ENCODE data around the gene STRN4. TPM values are rescaled to one million over a fixed set of nuclear protein-coding genes. Genes with fewer than 3 reads are reported as not detected.

The STRN4 gene
- total and polyA plus RNA-seq, 9 of the 15 experiments (the other 6 are each of a cell fraction or from before 2014, with no cell fraction given): 0.62 to 83.7 (median 36.9) TPM

DNA sequence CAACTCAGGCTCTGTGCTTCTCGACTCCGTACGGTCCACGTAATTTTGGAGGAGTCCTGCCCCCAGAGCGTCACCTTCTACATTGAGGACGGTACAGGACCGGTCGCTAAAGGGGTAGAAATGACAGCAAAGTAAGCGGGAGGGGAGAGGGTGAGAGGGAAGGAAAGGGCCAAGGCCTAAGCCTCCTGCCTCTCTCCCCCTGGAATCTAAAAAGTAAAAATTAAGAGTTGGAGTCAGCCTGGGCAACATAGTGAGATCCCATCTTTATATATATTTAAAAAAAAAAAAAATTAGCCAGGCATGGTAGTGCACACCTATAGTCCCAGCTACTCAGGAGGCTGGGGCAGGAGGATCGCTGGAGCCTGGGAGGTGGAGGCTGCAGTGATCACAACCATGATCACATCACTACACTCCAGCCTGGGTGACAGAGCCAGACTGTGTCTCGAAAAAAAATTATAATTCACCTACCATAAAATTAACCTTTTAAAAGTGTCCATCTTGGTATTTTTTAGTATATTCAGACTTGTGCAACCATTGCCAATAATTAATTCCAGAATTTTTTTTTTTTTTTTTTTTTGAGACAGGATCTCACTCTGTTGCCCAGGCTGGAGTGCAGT lies 29.5 kb upstream of the STRN4 start:
- ChIA-PET POLR2A (interaction anchor here (0.6 to 3.7 kb wide), 7 partner anchors 8 to 148 kb away, joined by 3 to 17 read pairs (median 6); partner anchors contain the start of gene SLC1A5), CTCF (ENCODE audit: low intra/inter-chr PET ratio) (no interaction called here)
- in situ Hi-C loops (cut with MboI): no loop called here
- peak; percentile 7; the same call in 1 of the 2 replicates for TF ChIP-seq POLR2G (IDR thresholded peaks at IDR 0.05; ENCODE audit: low read depth, low read length)
- TF ChIP-seq ZNF217 (CRISPR knock-in tag; IDR thresholded peaks at IDR 0.05): no peak
- TF ChIP-seq ZNF121 (CRISPR knock-in tag; conservative IDR thresholded peaks at IDR 0.05): peak; percentile 50; the same call in 1 of the 2 replicates
- TF ChIP-seq MAFG (tag; conservative IDR thresholded peaks at IDR 0.05): peak; percentile 34; the same call in 1 of the 2 replicates
- TF ChIP-seq RBM25 (IDR thresholded peaks at IDR 0.05; ENCODE audit: low read depth, low read length, severe bottlenecking): peak; percentile 50
- FAIRE-seq (no peak), DNase-seq (ENCODE audit: extremely low read depth in 1 of 4, low spot score in 3 of 4) (no peak), ATAC-seq (no peak)
- H3K36me3 ChIP-seq (ENCODE audit: control insufficient read depth, insufficient read depth, low read length): peaks cover 59% of the 10 kb centered on the region
- no TSS peak for BruUV-seq (replicated peaks)
- H2AFZ ChIP-seq (ENCODE audit: low read depth, low read length): no peak overlapping the region
- H3K4me2 ChIP-seq (ENCODE audit: insufficient read depth, low read length): no peak overlapping the region
- peaks cover 0 to 16% of the 10 kb centered on the region in 2 experiments; a peak in 3 of 5 replicates for H3K4me1 ChIP-seq (replicated peaks in 1 of 2; ENCODE audit: control insufficient read depth in 2 of 2, insufficient read depth in 2 of 2, low read length in 2 of 2)
- no peaks in the 10 kb centered on the region for H3K27me3 ChIP-seq (ENCODE audit: control insufficient read depth in 2 of 2, insufficient read depth in 2 of 2, low read length in 2 of 2)
- no peak overlapping the region for H3K9ac ChIP-seq (ENCODE audit: insufficient read depth in 1 of 2, low read depth in 2 of 2, low read length in 2 of 2)
- no peak overlapping the region for H3K27ac ChIP-seq (ENCODE audit: extremely low read depth, low read depth, low read length)
- peaks cover 11% of the 10 kb centered on the region; the same call in 2 of the 3 replicates for H3K79me2 ChIP-seq (ENCODE audit: control insufficient read depth, insufficient read depth, low read length)
- H3K4me3 ChIP-seq: no peak overlapping the region
- 79% methylated on average over 8 of the region's 11 CpGs for WGBS (ENCODE audit: insufficient coverage, low coverage, missing lambda C conversion rate)
- H3K9me3 ChIP-seq (replicated peaks; ENCODE audit: control insufficient read depth, insufficient read depth, low read depth, low read length): no peaks in the 10 kb centered on the region
- H4K20me1 ChIP-seq (replicated peaks; ENCODE audit: control insufficient read depth, insufficient read depth, low read length): peaks cover 27% of the 10 kb centered on the region
- intact Hi-C loops (cut with micrococcal nuclease): no loop called here
- H3K9me1 ChIP-seq (ENCODE audit: control insufficient read depth, insufficient read depth, low read length): no peaks in the 10 kb centered on the region

DNA sequence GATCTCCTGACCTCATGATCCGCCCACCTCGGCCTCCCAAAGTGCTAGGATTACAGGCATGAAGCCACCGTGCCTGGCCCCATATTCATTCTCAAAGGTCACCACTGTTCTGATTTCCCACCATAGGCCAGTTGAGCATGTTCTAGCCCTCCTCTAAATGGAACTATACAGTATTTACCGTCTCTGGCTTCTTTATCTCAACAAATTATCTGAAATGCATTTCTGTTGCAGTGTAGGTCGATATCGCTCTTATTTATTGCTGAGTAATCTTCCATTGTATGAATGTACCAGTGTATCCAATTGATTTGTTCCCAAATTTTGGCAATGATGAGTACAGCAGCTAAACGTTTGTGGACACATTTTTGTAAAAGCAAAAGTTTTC lies 26.8 kb upstream of the STRN4 start:
- intact Hi-C loops (cut with micrococcal nuclease): no loop called here
- no peak for TF ChIP-seq STAT5A (IDR thresholded peaks at IDR 0.05; ENCODE audit: borderline replicate concordance, low read length)
- no peak for TF ChIP-seq MEF2A (IDR thresholded peaks at IDR 0.05; ENCODE audit: control insufficient read depth, low read depth, low read length)
- TF ChIP-seq KAT8 (IDR thresholded peaks at IDR 0.05; ENCODE audit: low read depth): no peak
- TF ChIP-seq, protein P1, sequence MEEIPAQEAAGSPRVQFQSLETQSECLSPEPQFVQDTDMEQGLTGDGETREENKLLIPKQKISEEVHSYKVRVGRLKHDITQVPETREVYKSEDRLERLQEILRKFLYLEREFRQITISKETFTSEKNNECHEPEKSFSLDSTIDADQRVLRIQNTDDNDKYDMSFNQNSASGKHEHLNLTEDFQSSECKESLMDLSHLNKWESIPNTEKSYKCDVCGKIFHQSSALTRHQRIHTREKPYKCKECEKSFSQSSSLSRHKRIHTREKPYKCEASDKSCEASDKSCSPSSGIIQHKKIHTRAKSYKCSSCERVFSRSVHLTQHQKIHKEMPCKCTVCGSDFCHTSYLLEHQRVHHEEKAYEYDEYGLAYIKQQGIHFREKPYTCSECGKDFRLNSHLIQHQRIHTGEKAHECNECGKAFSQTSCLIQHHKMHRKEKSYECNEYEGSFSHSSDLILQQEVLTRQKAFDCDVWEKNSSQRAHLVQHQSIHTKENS (CRISPR knock-in tag; IDR thresholded peaks at IDR 0.05): peak; percentile 65; the same call in 1 of the 2 replicates
- 0 out of 2 replicates have a peak, but pooled peaks have one; percentile 32 for TF ChIP-seq RHOXF2B (CRISPR knock-in tag; conservative IDR thresholded peaks at IDR 0.05)
- TF ChIP-seq SIRT6 (IDR thresholded peaks at IDR 0.05; ENCODE audit: low read depth, low read length): no peak
- TF ChIP-seq RB1 (IDR thresholded peaks at IDR 0.05; ENCODE audit: low read depth): no peak
- no peak for TF ChIP-seq XRCC3 (IDR thresholded peaks at IDR 0.05)
- no peak for TF ChIP-seq THRAP3 (IDR thresholded peaks at IDR 0.05; ENCODE audit: borderline replicate concordance)
- 0 out of 2 replicates have a peak, but pooled peaks have one; percentile 34 for TF ChIP-seq ZNF436 (CRISPR knock-in tag; IDR thresholded peaks at IDR 0.05)
- TF ChIP-seq RBM17 (IDR thresholded peaks at IDR 0.05; ENCODE audit: borderline replicate concordance, low read depth, low read length): no peak

More for the DNA sequence above, 26.8 kb upstream of the STRN4 start:
- Histone ChIP-seq H3K36me3 (ENCODE audit: control insufficient read depth, insufficient read depth, low read length) (peaks cover 34% of the 10 kb centered on the region), H4K20me1 (replicated peaks; ENCODE audit: control insufficient read depth, insufficient read depth, low read length) (peaks cover 21% of the 10 kb centered on the region), H3K27ac (ENCODE audit: extremely low read depth, low read depth, low read length) (no peak overlapping the region), H3K9me3 (replicated peaks; ENCODE audit: control insufficient read depth, insufficient read depth, low read depth, low read length) (no peaks in the 10 kb centered on the region), H3K4me3 (no peak overlapping the region), H3K9me1 (ENCODE audit: control insufficient read depth, insufficient read depth, low read length) (no peaks in the 10 kb centered on the region), H3K27me3 (ENCODE audit: control insufficient read depth in 2 of 2, insufficient read depth in 2 of 2, low read length in 2 of 2) (no peaks in the 10 kb centered on the region), H3K9ac (ENCODE audit: insufficient read depth in 1 of 2, low read depth in 2 of 2, low read length in 2 of 2) (no peak overlapping the region), H3K79me2 (ENCODE audit: control insufficient read depth, insufficient read depth, low read length) (peaks cover 6% of the 10 kb centered on the region; the same call in 1 of the 3 replicates), H3K4me2 (ENCODE audit: insufficient read depth, low read length) (no peak overlapping the region), H3K4me1 (replicated peaks in 1 of 2; ENCODE audit: control insufficient read depth in 2 of 2, insufficient read depth in 2 of 2, low read length in 2 of 2) (peaks cover 0 to 16% of the 10 kb centered on the region in 2 experiments; a peak in 3 of 5 replicates), H2AFZ (ENCODE audit: low read depth, low read length) (no peak overlapping the region)
- no peak for DNase-seq (ENCODE audit: extremely low read depth in 1 of 4, low spot score in 3 of 4)
- POLR2A ChIA-PET: interaction anchor here (0.6 to 3.3 kb wide), 13 partner anchors 8 to 619 kb away, joined by 3 to 50 read pairs (median 4); partner anchors contain the start of gene SLC1A5
- in situ Hi-C loops (cut with MboI): no loop called here
- WGBS (ENCODE audit: insufficient coverage, low coverage, missing lambda C conversion rate): 7% methylated on average over 7 of the region's 7 CpGs
- CTCF ChIA-PET (ENCODE audit: low intra/inter-chr PET ratio): no interaction called here
- BruUV-seq (replicated peaks): no TSS peak
- FAIRE-seq: no peak
- no peak for ATAC-seq
